Measurements from ENCODE around the gene GAS7. TPM values are rescaled to one million over a fixed set of nuclear protein-coding genes. Genes with fewer than 3 reads are reported as not detected.
A peak's percentile ranks its signal among the peaks of the same experiment; 100 is the strongest.

GAS7 gene
- total RNA-seq, 1 donor from 2014 or later: 50.6 TPM

DNA sequence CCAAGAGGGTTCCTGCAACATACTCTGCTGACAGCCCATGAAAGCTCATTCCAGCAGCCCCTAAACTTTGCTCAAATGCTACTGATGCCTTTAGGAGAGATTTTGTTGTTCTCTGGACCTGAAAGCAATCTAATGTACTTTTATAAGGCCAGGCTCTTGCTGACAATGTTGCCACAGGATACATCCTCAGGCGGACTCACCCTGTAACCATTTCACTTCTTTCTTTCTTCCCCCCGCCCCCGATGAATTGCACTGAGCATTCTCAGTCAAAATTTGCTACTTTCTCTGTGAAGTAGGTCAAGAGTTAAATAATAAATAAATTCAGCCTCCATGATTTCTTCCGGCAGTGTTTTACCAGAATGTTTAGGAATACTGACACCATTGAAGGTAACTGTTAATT, 1.5 kb downstream of the GAS7 start:
- H3K27me3 ChIP-seq: peaks cover 24% of the 10 kb centered on the region
- H3K4me1 ChIP-seq: peaks cover 3% of the 10 kb centered on the region
- intact Hi-C loops (cut with DNase I): no loop called here
- no peak for ATAC-seq
- peak overlapping the region; percentile 58 for H3K4me3 ChIP-seq
- TF ChIP-seq, protein P1, sequence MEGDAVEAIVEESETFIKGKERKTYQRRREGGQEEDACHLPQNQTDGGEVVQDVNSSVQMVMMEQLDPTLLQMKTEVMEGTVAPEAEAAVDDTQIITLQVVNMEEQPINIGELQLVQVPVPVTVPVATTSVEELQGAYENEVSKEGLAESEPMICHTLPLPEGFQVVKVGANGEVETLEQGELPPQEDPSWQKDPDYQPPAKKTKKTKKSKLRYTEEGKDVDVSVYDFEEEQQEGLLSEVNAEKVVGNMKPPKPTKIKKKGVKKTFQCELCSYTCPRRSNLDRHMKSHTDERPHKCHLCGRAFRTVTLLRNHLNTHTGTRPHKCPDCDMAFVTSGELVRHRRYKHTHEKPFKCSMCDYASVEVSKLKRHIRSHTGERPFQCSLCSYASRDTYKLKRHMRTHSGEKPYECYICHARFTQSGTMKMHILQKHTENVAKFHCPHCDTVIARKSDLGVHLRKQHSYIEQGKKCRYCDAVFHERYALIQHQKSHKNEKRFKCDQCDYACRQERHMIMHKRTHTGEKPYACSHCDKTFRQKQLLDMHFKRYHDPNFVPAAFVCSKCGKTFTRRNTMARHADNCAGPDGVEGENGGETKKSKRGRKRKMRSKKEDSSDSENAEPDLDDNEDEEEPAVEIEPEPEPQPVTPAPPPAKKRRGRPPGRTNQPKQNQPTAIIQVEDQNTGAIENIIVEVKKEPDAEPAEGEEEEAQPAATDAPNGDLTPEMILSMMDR (IDR thresholded peaks at IDR 0.05): no peak
- no peak for DNase-seq
- no peak overlapping the region for H3K27ac ChIP-seq
- no peaks in the 10 kb centered on the region for H3K36me3 ChIP-seq
- peaks cover 11% of the 10 kb centered on the region for H3K9me3 ChIP-seq

DNA sequence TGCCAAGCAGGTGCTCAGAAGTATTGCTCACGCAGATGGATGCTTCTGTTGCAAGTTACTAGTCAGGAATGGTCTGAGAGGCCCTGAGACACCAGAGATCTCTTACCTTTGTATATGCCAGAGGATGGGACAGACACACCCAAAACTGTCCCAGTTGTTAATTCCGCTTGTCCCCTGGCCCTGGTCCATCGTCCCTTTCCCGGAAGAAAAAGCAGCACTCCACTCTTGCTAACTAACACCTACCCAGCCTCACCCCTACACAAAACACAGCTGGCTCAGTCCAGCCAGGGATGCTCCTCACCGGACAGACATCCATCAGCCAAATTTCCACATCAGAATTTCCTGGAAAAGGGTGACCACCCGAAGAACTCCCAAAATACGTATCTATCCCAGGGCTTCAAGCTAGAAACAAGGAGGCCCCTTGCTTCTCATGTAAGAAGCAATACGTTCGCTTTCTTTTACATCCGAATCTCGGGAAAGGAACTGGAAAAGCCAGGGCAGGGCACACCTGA, 2.0 kb downstream of the GAS7 start:
- TF ChIP-seq, protein P1 (IDR thresholded peaks at IDR 0.05): no peak
- H3K36me3 ChIP-seq: no peaks in the 10 kb centered on the region
- peaks cover 11% of the 10 kb centered on the region for H3K9me3 ChIP-seq
- ATAC-seq (no peak), DNase-seq (no peak)
- no peak overlapping the region for H3K27ac ChIP-seq
- intact Hi-C loops (cut with DNase I): no loop called here
- peak overlapping the region; percentile 58 for H3K4me3 ChIP-seq
- peaks cover 24% of the 10 kb centered on the region for H3K27me3 ChIP-seq
- H3K4me1 ChIP-seq: peaks cover 3% of the 10 kb centered on the region

DNA sequence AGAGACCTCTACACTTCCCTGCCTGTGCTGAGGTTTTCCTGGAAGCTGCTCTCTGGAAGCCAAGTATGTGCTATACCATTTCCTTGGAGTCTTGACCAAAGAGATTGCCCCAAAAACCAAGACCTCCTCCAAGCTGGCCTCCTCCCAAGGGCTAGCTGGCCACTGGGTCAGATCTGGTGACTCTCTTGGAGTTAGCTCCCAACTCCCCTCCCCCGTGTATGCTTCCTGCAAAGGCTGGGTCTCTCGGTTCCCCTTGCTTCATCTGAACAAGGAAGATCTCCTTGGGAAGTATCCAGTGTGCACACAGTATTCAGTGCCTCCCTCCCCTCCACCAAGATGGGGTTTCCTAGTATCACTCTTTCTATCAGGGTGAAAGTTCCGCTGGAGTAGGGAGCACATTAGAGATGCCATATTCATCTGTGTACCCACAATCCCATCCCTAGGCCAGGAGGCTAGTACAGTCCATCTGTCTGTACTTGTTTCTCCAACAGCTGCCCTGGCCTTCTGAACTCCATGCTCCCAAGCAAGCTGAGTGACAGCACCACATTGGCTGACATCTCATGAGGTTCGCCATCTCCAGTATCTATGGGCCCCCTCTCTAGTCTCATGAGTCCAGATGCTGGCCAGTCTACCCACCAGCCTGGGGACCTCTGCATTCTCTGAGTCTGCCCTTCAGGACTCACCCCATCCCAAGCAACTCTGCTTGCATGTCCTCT, 3.2 kb downstream of the GAS7 start:
- H3K27me3 ChIP-seq: peaks cover 19% of the 10 kb centered on the region
- no peaks in the 10 kb centered on the region for H3K36me3 ChIP-seq
- peaks cover 3% of the 10 kb centered on the region for H3K4me1 ChIP-seq
- TF ChIP-seq, protein P1 (IDR thresholded peaks at IDR 0.05): no peak
- H3K4me3 ChIP-seq: no peak overlapping the region
- peaks cover 11% of the 10 kb centered on the region for H3K9me3 ChIP-seq
- intact Hi-C loops (cut with DNase I): no loop called here
- DNase-seq (no peak), ATAC-seq (no peak)
- no peak overlapping the region for H3K27ac ChIP-seq

DNA sequence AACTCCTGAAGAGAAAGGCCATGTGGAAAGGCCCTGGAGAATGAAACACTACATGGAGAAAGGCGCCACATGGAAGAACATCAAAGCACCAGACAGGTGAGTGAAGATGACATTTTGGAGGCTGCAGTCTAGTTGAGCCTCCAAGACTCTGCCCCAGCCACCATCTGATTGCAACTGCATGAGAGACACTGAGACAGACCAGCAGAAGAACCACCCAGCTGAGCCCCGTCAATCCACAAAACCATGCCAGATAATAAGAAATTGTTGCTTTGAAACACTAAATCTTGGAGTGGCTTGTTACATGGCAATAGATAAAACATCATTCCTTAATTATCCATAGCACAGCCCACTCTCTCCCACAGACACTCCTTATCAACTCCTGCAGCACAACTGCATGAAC, 4.8 kb downstream of the GAS7 start:
- peaks cover 11% of the 10 kb centered on the region for H3K9me3 ChIP-seq
- peaks cover 3% of the 10 kb centered on the region for H3K4me1 ChIP-seq
- TF ChIP-seq, protein P1 (IDR thresholded peaks at IDR 0.05): no peak
- H3K27me3 ChIP-seq: peaks cover 10% of the 10 kb centered on the region
- intact Hi-C loops (cut with DNase I): no loop called here
- no peak overlapping the region for H3K4me3 ChIP-seq
- ATAC-seq (no peak), DNase-seq (no peak)
- H3K27ac ChIP-seq: no peak overlapping the region
- H3K36me3 ChIP-seq: no peaks in the 10 kb centered on the region

DNA sequence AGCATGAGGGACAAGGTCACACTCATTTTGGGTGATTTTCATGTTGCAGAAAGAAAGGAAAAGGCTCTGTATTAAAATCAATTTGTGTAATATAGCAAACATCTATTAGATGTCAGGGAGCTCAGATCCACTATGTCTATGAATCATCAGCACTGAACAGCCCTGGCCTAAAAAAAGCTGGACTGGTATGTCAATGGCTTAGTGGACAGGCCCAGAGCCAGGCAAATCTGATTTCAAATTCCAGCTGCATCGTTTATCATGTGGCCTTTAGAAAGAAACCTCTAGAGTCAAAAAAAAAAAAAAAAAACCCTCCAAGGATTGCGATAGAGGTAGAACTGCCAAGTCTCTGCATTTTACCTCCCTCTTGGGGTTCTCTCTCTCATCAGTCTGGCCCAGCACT, 5.4 kb downstream of the GAS7 start:
- ATAC-seq: no peak
- no peak overlapping the region for H3K4me3 ChIP-seq
- intact Hi-C loops (cut with DNase I): no loop called here

More for the DNA sequence above, 5.4 kb downstream of the GAS7 start:
- H3K27ac ChIP-seq: peak overlapping the region; percentile 6
- no peak for DNase-seq
- H3K36me3 ChIP-seq: no peaks in the 10 kb centered on the region
- H3K9me3 ChIP-seq: peaks cover 11% of the 10 kb centered on the region
- TF ChIP-seq, protein P1 (IDR thresholded peaks at IDR 0.05): no peak
- H3K27me3 ChIP-seq: peaks cover 7% of the 10 kb centered on the region
- peaks cover 3% of the 10 kb centered on the region for H3K4me1 ChIP-seq
